ENCODE measurements around the gene DYNLT4.

DNA sequence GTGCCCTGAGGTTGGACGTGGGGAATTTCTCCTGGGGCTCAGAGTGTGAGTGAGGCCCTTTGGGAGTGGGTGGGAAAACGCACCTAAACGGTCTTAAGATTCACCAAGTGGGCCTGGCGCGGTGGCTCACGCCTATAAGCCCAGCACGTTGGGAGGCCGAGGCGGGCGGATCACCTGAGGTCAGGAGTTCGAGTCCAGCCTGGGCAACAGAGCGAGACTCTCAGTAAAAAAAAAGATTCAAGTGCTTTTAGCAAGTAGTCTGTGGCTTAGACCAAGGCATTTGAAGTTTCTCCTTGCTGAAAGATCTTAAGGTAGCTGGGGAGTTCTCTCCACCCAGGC, 30.5 kb downstream of the DYNLT4 start:
- TF ChIP-seq ZNF423 (CRISPR knock-in tag; IDR thresholded peaks at IDR 0.05) (no peak), JUN (CRISPR knock-in tag; IDR thresholded peaks at IDR 0.05) (no peak), ZNF396 (CRISPR knock-in tag; IDR thresholded peaks at IDR 0.05; ENCODE audit: borderline replicate concordance) (no peak), NR2C2 (CRISPR knock-in tag; IDR thresholded peaks at IDR 0.05) (no peak), ZNF121 (CRISPR knock-in tag; IDR thresholded peaks at IDR 0.05) (no peak), CREB1 (CRISPR knock-in tag; IDR thresholded peaks at IDR 0.05) (no peak)
- TF ChIP-seq, protein P1, sequence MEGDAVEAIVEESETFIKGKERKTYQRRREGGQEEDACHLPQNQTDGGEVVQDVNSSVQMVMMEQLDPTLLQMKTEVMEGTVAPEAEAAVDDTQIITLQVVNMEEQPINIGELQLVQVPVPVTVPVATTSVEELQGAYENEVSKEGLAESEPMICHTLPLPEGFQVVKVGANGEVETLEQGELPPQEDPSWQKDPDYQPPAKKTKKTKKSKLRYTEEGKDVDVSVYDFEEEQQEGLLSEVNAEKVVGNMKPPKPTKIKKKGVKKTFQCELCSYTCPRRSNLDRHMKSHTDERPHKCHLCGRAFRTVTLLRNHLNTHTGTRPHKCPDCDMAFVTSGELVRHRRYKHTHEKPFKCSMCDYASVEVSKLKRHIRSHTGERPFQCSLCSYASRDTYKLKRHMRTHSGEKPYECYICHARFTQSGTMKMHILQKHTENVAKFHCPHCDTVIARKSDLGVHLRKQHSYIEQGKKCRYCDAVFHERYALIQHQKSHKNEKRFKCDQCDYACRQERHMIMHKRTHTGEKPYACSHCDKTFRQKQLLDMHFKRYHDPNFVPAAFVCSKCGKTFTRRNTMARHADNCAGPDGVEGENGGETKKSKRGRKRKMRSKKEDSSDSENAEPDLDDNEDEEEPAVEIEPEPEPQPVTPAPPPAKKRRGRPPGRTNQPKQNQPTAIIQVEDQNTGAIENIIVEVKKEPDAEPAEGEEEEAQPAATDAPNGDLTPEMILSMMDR (IDR thresholded peaks at IDR 0.05), result no peak
- TF ChIP-seq, protein P2, sequence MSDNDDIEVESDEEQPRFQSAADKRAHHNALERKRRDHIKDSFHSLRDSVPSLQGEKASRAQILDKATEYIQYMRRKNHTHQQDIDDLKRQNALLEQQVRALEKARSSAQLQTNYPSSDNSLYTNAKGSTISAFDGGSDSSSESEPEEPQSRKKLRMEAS (CRISPR knock-in tag; IDR thresholded peaks at IDR 0.05), result no peak

Measured in WTC11 (cell line).